ENCODE measurements around the gene MYOM3.
"Not testable (repeated sequence)": the region's sequence is repeated elsewhere in the genome, so short reads cannot be mapped to it uniquely, and the experiment has no call there.

MYOM3 gene

GRCh38 chr1:24071941-24072340 is 40.0 kb downstream of the MYOM3 start:
- DNase-seq (ENCODE audit: low read depth), result no peak

GRCh38 chr1:24070821-24071393 is 41.0 kb downstream of the MYOM3 start:
- peak; percentile 66 for DNase-seq (ENCODE audit: low read depth)

GRCh38 chr1:24069817-24070216 is 42.1 kb downstream of the MYOM3 start:
- no peak for DNase-seq (ENCODE audit: low read depth)

- no peak for DNase-seq (ENCODE audit: low read depth)
These were observed 44.0 kb downstream of the MYOM3 start for GRCh38 chr1:24067978-24068377.

GRCh38 chr1:24065304-24065703 is 46.6 kb downstream of the MYOM3 start:
- no peak for DNase-seq (ENCODE audit: low read depth)

- no peak for DNase-seq (ENCODE audit: low read depth)
These were observed 49.7 kb downstream of the MYOM3 start for GRCh38 chr1:24062221-24062620.

GRCh38 chr1:24060482-24060881 is 51.5 kb downstream of the MYOM3 start:
- DNase-seq (ENCODE audit: low read depth), result no peak

- no peak for DNase-seq (ENCODE audit: low read depth)
These were observed 53.1 kb downstream of the MYOM3 start for GRCh38 chr1:24058671-24059455.

- DNase-seq (ENCODE audit: low read depth), result no peak
These were observed 54.8 kb downstream of the MYOM3 start for GRCh38 chr1:24057171-24057570.

GRCh38 chr1:24055681-24056080 is 56.3 kb downstream of the MYOM3 start:
- DNase-seq (ENCODE audit: low read depth), result no peak

GRCh38 chr1:24052220-24052619 is 59.7 kb downstream of the MYOM3 start:
- no peak for DNase-seq (ENCODE audit: low read depth)

- no peak for DNase-seq (ENCODE audit: low read depth)
These were observed 60.6 kb downstream of the MYOM3 start for GRCh38 chr1:24051206-24051945.

- DNase-seq (ENCODE audit: low read depth), result no peak
These were observed 62.2 kb downstream of the MYOM3 start for GRCh38 chr1:24049733-24050132.

- not testable (repeated sequence) for DNase-seq (ENCODE audit: low read depth)
These were observed 63.0 kb downstream of the MYOM3 start for GRCh38 chr1:24048894-24049293.

GRCh38 chr1:24048205-24048869 is 63.6 kb downstream of the MYOM3 start:
- DNase-seq (ENCODE audit: low read depth), result no peak

- no peak for DNase-seq (ENCODE audit: low read depth)
These were observed 64.8 kb downstream of the MYOM3 start for GRCh38 chr1:24047110-24047477.

- no peak for DNase-seq (ENCODE audit: low read depth)
These were observed 66.2 kb downstream of the MYOM3 start for GRCh38 chr1:24045771-24046170.

GRCh38 chr1:24044672-24045071 is 67.3 kb downstream of the MYOM3 start:
- DNase-seq (ENCODE audit: low read depth), result not testable (repeated sequence)

GRCh38 chr1:24043345-24044032 is 68.4 kb downstream of the MYOM3 start:
- DNase-seq (ENCODE audit: low read depth), result no peak

- no peak for DNase-seq (ENCODE audit: low read depth)
These were observed 69.6 kb downstream of the MYOM3 start for GRCh38 chr1:24042315-24042714.

GRCh38 chr1:24036088-24036487 is 75.8 kb downstream of the MYOM3 start:
- no peak for DNase-seq (ENCODE audit: low read depth)

- no peak for DNase-seq (ENCODE audit: low read depth)
These were observed 79.0 kb downstream of the MYOM3 start for GRCh38 chr1:24032981-24033380.
